Spleen (tissue), 7 donors: ENCODE results near the gene RBPJL.
"Not testable (repeated sequence)": the region's sequence is repeated elsewhere in the genome, so short reads cannot be mapped to it uniquely, and the experiment has no call there.

Experiments used
- CTCF ChIP-seq, 11 experiments: fragments of 200-600 bp in 7 of 11; fragments of 450-650 bp in 4 of 11; sonication (generic) in 4 of 11; IDR thresholded peaks in 8 of 11; conservative IDR thresholded peaks in 3 of 11; 1 replicate in 7 of 11; 2 replicates in 4 of 11; pipeline versions ENCODE4 v1.4.0 to v1.8.0; 2016 to 2021; ENCODE audit warnings: antibody characterized with exemption in 11 of 11, inconsistent platforms in 4 of 11, mild to moderate bottlenecking in 1 of 11
- POLR2A ChIP-seq, 3 donors: fragments of 450-650 bp; IDR thresholded peaks; one replicate each; pipeline ENCODE4 v1.5.1; 2017; ENCODE audit warnings: antibody characterized with exemption in 3 of 3, mild to moderate bottlenecking in 1 of 3
- POLR2AphosphoS5 ChIP-seq, 3 donors: sonication (generic); formaldehyde crosslinking; IDR thresholded peaks; one replicate each; pipeline ENCODE4 v1.5.1; 2017; ENCODE audit warnings: antibody characterized with exemption in 3 of 3
- donor health status: DM: no; HTN: no; CAD: no; lungs with moderate emphysema.
- donor health status: DM: no; HTN: no; CAD: no.
- donor health status: DM: no; HTN: no; CAD: no.

DNA sequence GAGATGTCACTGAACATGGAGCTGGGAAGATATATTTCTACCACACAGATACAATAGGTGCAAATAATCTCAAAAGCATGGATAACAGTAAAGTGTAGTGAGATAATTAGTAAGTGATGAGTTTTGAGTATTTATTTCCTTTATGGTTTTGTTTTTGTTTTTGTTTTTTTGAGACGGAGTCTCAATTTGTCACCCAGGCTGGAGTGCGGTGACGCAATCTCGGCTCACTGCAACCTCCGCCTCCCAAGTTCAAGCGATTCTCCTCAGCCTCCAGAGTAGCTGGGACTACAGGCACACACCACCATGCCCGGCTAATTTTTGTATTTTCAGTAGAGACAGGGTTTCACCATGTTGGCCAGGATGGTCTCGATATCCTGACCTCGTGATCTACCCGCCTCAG lies 44.2 kb downstream of the RBPJL start:
- TF ChIP-seq POLR2A (IDR thresholded peaks at IDR 0.05); CTCF (IDR thresholded peaks at IDR 0.05 in 8 of 11, conservative IDR thresholded peaks at IDR 0.05 in 3 of 11); POLR2AphosphoS5 (IDR thresholded peaks at IDR 0.05): not testable (repeated sequence)
